Gastrocnemius medialis (tissue), 4 donors: ENCODE results near the gene PVR.

Experiments
- POLR2A ChIP-seq, 2 donors: fragments of 450-650 bp; IDR thresholded peaks; one replicate each; pipeline ENCODE4 v1.6.1; 2017; ENCODE audit warnings: antibody characterized with exemption in 2 of 2, mild to moderate bottlenecking in 2 of 2, moderate library complexity in 2 of 2
- TF ChIP-seq, protein P1 (sequence below), 5 experiments: fragments of 450-650 bp in 3 of 5; fragments of 200-600 bp in 2 of 5; sonication (generic) in 2 of 5; IDR thresholded peaks in 4 of 5; conservative IDR thresholded peaks in 1 of 5; 1 replicate in 4 of 5; 2 replicates in 1 of 5; pipeline ENCODE4 v1.5.1; 2016 to 2019; ENCODE audit warnings: antibody characterized with exemption in 5 of 5, mild to moderate bottlenecking in 3 of 5, moderate library complexity in 3 of 5

- TF ChIP-seq, protein P1, sequence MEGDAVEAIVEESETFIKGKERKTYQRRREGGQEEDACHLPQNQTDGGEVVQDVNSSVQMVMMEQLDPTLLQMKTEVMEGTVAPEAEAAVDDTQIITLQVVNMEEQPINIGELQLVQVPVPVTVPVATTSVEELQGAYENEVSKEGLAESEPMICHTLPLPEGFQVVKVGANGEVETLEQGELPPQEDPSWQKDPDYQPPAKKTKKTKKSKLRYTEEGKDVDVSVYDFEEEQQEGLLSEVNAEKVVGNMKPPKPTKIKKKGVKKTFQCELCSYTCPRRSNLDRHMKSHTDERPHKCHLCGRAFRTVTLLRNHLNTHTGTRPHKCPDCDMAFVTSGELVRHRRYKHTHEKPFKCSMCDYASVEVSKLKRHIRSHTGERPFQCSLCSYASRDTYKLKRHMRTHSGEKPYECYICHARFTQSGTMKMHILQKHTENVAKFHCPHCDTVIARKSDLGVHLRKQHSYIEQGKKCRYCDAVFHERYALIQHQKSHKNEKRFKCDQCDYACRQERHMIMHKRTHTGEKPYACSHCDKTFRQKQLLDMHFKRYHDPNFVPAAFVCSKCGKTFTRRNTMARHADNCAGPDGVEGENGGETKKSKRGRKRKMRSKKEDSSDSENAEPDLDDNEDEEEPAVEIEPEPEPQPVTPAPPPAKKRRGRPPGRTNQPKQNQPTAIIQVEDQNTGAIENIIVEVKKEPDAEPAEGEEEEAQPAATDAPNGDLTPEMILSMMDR (IDR thresholded peaks at IDR 0.05 in 4 of 5, conservative IDR thresholded peaks at IDR 0.05 in 1 of 5), result no peak
- TF ChIP-seq POLR2A (IDR thresholded peaks at IDR 0.05), result no peak
These were observed 22.3 kb upstream of the PVR start for GRCh38 chr19:44621367-44621766.
